OCI-LY1 (cell line): ENCODE measurements around the gene CPSF4L.

Experiments used
- H2AFZ ChIP-seq: fragments of 200-600 bp; sonication (generic), shearing (Covaris generic); 2 replicates; pipeline ENCODE4 v1.6.0; 2014; ENCODE audit warnings: antibody characterized with exemption, mild to moderate bottlenecking, low read length
- H3F3A ChIP-seq: fragments of 200-600 bp; sonication (generic), shearing (Covaris generic); 2 replicates; pipeline ENCODE4 v1.6.0; 2014; ENCODE audit warnings: mild to moderate bottlenecking, antibody characterized with exemption, low read length, moderate library complexity; ENCODE audit not compliant: insufficient read depth
- H3K27ac ChIP-seq: fragments of 200-600 bp; sonication (generic); 2 replicates; pipeline ENCODE4 v1.5.1; 2014; ENCODE audit warnings: low read length, mixed run types, mild to moderate bottlenecking, low read depth; ENCODE audit not compliant: poor library complexity, severe bottlenecking
- H3K27me3 ChIP-seq: fragments of 200-600 bp; sonication (generic); 2 replicates; pipeline ENCODE4 v1.6.0; 2014; ENCODE audit warnings: antibody characterized with exemption, mild to moderate bottlenecking, low read length, moderate library complexity; ENCODE audit not compliant: insufficient read depth
- H3K36me3 ChIP-seq: fragments of 200-600 bp; sonication (generic); 2 replicates; pipeline ENCODE4 v1.6.1; 2014; ENCODE audit warnings: mild to moderate bottlenecking, antibody characterized with exemption, low read length, moderate library complexity, mixed read lengths; ENCODE audit not compliant: insufficient read depth
- H3K4me1 ChIP-seq: fragments of 200-600 bp; sonication (generic); 2 replicates; pipeline ENCODE4 v1.5.1; 2014; ENCODE audit warnings: mild to moderate bottlenecking, low read length, moderate library complexity; ENCODE audit not compliant: insufficient read depth, severe bottlenecking
- H3K4me2 ChIP-seq: fragments of 200-600 bp; sonication (generic), shearing (Covaris generic); 2 replicates; pipeline ENCODE4 v1.6.1; 2014; ENCODE audit warnings: low read length
- H3K4me3 ChIP-seq: fragments of 200-600 bp; sonication (generic); 2 replicates; pipeline ENCODE4 v1.5.1; 2014; ENCODE audit warnings: low read length, low read depth, mild to moderate bottlenecking, mixed read lengths; ENCODE audit not compliant: poor library complexity, severe bottlenecking
- H3K79me2 ChIP-seq: fragments of 200-600 bp; shearing (Covaris generic); 2 replicates; pipeline ENCODE4 v1.6.1; 2016; ENCODE audit warnings: mixed run types, low read length, mixed read lengths; ENCODE audit not compliant: insufficient read depth
- H3K9ac ChIP-seq: fragments of 200-600 bp; sonication (generic), shearing (Covaris generic); 2 replicates; pipeline ENCODE4 v1.6.1; 2014; ENCODE audit warnings: mild to moderate bottlenecking, low read length, mixed read lengths
- H3K9me2 ChIP-seq: fragments of 200-600 bp; sonication (generic), shearing (Covaris generic); 2 replicates; pipeline ENCODE4 v1.6.1; 2014; ENCODE audit warnings: low read depth, mild to moderate bottlenecking, low read length, mixed read lengths
- H3K9me3 ChIP-seq: fragments of 200-600 bp; shearing (Covaris generic); 2 replicates; pipeline ENCODE4 v1.6.1; 2014; ENCODE audit warnings: low read length, mixed read lengths
- H4K20me1 ChIP-seq: fragments of 200-600 bp; sonication (generic), shearing (Covaris generic); 2 replicates; pipeline ENCODE4 v1.6.0; 2016; ENCODE audit warnings: mild to moderate bottlenecking, low read length; ENCODE audit not compliant: insufficient read depth
- CTCF ChIP-seq: fragments of 200-600 bp; sonication (generic), shearing (Covaris generic); IDR thresholded peaks from 2 replicates; pipeline ENCODE4 v1.5.1; 2017; ENCODE audit warnings: mild to moderate bottlenecking, antibody characterized with exemption, low read length, moderate library complexity, mixed read lengths
- EZH2 ChIP-seq: fragments of 200-600 bp; sonication (generic), shearing (Covaris generic); IDR thresholded peaks from 2 replicates; pipeline ENCODE4 v1.8.0; 2017; ENCODE audit warnings: borderline replicate concordance, mixed run types, mild to moderate bottlenecking, antibody characterized with exemption, low read length, moderate library complexity, mixed read lengths

The CPSF4L gene

GRCh38 chr17:73285603-73285908 lies 23.9 kb upstream of the CPSF4L start:
- H2AFZ ChIP-seq = no peak overlapping the region
- no peak overlapping the region for H3K4me3 ChIP-seq
- no peaks in the 10 kb centered on the region for H4K20me1 ChIP-seq
- no peaks in the 10 kb centered on the region for H3K4me1 ChIP-seq
- no peak overlapping the region for H3K27ac ChIP-seq
- H3K9me2 ChIP-seq = no peaks in the 10 kb centered on the region
- H3K27me3 ChIP-seq = no peaks in the 10 kb centered on the region; the same call in 1 of the 2 replicates
- no peak overlapping the region for H3K9ac ChIP-seq
- no peaks in the 10 kb centered on the region for H3K79me2 ChIP-seq
- no peaks in the 10 kb centered on the region for H3F3A ChIP-seq
- no peaks in the 10 kb centered on the region for H3K9me3 ChIP-seq
- H3K4me2 ChIP-seq = no peak overlapping the region
- TF ChIP-seq EZH2 (no peak), CTCF (no peak)
- no peaks in the 10 kb centered on the region for H3K36me3 ChIP-seq

GRCh38 chr17:73284906-73285602 lies 23.4 kb upstream of the CPSF4L start:
- H3K27ac ChIP-seq = no peak overlapping the region
- H3K4me1 ChIP-seq = no peaks in the 10 kb centered on the region
- no peaks in the 10 kb centered on the region for H3K9me2 ChIP-seq
- no peaks in the 10 kb centered on the region for H3F3A ChIP-seq
- no peak overlapping the region for H3K9ac ChIP-seq
- no peaks in the 10 kb centered on the region for H4K20me1 ChIP-seq
- no peaks in the 10 kb centered on the region for H3K9me3 ChIP-seq
- H3K4me2 ChIP-seq = no peak overlapping the region
- no peaks in the 10 kb centered on the region; the same call in none of the 2 replicates for H3K27me3 ChIP-seq
- TF ChIP-seq EZH2 = no peak
- no peak for TF ChIP-seq CTCF
- no peaks in the 10 kb centered on the region for H3K79me2 ChIP-seq
- no peak overlapping the region for H2AFZ ChIP-seq
- H3K4me3 ChIP-seq = no peak overlapping the region
- H3K36me3 ChIP-seq = no peaks in the 10 kb centered on the region

GRCh38 chr17:73284354-73284753 lies 22.7 kb upstream of the CPSF4L start:
- Histone ChIP-seq H3K4me3 (no peak overlapping the region), H3K4me1 (no peaks in the 10 kb centered on the region), H3K4me2 (no peak overlapping the region), H3K27ac (no peak overlapping the region), H4K20me1 (no peaks in the 10 kb centered on the region), H3K27me3 (no peaks in the 10 kb centered on the region; the same call in none of the 2 replicates), H3K9ac (no peak overlapping the region), H3K9me3 (no peaks in the 10 kb centered on the region), H3F3A (no peaks in the 10 kb centered on the region), H3K79me2 (no peaks in the 10 kb centered on the region), H3K9me2 (no peaks in the 10 kb centered on the region), H3K36me3 (no peaks in the 10 kb centered on the region), H2AFZ (no peak overlapping the region)
- TF ChIP-seq CTCF = no peak
- TF ChIP-seq EZH2 = no peak
